SIG-M5 (cell line): ENCODE data around the gene MARCHF3.
A peak's percentile ranks its signal among the peaks of the same experiment; 100 is the strongest.
"Not testable (repeated sequence)": the region's sequence is repeated elsewhere in the genome, so short reads cannot be mapped to it uniquely, and the experiment has no call there.

Experiments used
- DNase-seq: peaks from one replicate; lab custom pipeline; 2025; lab: John Stamatoyannopoulos, UW

The MARCHF3 gene

DNA sequence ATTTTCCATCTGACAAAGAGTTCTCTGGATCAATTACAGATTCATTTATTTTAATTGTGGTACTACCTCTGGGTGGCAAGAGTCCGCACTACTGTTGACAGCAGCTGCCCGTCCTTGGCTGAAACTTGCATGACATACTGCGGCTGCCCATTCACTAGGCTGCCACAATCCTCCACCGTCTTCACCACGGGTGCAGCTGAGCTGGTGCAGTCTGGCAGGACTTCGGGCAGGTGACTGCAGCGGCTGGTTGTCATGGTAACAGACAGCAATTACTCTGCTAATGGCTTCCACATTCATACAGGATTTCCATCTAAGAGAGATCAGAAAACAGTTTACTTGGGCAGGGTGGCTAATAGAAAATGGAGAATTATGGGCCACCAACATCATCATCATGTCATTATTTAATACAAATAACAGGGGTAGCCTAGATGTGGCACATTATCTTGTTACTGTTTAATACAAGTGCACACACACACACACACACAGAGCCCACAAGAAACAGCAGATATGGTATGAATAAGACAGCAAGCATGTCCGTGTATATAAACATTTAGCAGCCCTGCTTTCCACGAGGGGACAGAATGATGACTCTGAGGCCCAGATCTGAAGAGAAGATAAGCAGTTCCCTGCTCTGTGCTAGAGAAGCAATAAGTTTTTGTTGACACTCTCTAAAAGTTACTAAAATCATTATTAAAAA is 112.3 kb downstream of the MARCHF3 start:
- no peak for DNase-seq

DNA sequence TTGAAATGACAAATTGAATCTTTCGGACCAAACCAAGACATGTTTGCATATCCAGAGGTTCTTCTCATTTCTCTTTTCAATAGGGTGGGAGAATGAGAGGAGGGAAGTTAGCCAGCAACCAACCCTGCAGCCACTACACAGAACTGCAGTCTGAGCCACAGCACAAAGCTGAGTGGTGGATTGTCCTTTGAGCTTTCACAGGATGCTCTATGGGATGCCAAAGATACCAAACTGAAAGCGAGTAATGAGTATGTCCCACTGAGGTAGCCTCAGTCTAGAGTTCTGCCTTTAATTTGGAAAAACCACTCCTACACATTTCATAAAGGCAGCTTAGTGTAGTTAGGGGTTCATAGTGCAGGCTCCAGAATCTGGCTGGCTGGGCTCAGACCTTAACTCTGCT is 114.9 kb downstream of the MARCHF3 start:
- DNase-seq, result no peak

DNA sequence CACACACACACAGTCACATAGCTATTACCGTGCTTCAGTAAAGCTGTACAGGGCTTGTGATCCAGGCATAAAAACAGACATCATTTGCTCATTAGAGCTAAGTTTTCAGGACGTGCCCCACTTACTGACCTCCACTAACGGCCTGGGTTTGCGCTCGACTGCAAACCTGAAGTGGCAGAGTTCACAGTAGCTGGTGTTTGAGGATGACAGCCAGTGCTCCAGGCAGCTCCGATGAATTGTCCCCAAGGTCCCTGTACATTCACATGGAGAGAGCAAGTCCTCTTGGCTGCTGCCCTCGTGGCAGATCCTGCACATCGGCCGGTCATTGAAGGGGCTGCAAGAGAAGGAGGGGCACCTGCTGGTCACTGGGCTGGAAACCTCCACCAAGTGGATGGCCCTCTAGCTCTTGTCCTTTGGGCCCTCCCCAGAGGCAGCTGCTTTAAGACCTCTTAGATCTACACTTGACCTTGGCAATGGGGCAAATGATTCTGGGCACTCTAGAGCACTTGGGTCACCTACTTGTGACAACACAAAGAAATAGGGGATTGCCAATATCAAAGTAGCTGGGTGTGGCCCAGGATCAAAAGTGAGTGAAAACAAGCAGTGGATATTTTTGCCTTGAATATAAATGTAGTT is 115.4 kb downstream of the MARCHF3 start:
- no peak for DNase-seq

DNA sequence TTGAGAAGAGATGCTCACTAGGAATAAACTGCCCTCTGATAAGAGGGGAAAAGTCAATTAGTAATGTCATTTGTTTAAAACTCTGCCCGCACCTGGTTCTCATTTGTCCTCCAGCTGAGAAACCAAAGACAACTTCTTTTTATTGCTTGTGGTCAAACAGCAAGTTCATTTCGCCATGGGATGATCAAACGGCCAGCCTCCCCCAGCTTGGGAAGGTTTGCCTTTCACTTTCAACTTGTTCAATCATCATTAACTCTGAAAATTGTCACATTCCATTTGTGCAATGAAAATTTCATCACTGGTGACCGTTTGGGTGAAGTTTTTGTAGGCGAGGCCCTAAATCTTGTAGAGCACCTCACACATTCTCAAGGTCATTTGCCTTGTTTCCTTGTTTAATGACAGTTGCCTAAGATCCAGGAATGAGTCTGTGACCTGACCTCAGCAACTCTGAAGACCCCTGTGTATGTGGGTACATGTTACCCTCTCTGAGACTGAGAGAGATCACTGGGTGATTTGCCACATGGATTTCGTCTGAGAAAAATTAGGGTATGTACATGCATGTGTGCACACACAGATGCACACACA is 117.7 kb downstream of the MARCHF3 start:
- DNase-seq, result peak; percentile 49

DNA sequence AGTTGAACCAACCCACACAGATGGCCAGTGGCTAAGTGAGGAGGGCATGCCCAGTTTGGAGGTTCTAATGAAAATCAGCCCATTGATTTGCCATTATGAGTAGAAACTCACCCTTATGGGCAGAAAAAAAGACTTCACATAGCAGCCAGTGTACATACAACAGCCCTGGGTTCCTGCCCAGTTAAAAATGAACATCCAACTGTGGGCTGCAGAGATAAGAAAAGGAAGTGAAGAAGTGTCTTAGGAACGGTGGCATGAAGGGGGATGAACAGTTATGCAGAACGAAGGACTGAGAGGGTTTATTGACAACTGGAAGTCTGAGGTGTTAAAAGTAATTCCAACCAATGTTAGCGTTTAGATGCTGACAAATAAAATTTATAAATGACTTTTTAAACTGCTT is 118.4 kb downstream of the MARCHF3 start:
- no peak for DNase-seq

DNA sequence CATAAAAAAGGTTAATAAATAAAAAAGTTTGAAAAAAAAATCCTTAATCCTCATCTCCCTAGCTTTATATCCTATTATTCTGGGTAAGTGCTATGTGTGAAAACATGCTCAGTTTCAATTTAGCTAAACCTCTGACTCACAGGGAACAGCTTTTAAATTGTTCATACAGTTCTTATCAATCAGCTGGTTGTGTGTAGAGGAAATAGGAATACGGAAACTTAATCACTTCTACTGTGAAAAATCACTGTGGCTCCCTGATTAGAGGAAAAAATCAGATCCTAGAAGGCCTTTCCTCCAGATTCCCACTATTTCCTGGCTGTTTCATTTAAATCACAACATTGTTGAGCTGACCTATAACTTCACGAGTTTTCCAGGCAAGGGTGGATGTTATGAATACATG is 120.5 kb downstream of the MARCHF3 start:
- no peak for DNase-seq

DNA sequence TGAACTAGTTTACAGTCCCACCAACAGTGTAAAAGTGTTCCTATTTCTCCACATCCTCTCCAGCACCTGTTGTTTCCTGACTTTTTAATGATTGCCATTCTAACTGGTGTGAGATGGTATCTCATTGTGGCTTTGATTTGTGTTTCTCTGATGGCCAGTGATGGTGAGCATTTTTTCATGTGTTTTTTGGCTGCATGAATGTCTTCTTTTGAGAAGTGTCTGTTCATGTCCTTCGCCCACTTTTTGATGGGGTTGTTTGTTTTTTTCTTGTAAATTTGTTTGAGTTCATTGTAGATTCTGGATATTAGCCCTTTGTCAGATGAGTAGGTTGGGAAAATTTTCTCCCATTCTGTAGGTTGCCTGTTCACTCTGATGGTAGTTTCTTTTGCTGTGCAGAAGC is 126.0 kb downstream of the MARCHF3 start:
- not testable (repeated sequence) for DNase-seq

DNA sequence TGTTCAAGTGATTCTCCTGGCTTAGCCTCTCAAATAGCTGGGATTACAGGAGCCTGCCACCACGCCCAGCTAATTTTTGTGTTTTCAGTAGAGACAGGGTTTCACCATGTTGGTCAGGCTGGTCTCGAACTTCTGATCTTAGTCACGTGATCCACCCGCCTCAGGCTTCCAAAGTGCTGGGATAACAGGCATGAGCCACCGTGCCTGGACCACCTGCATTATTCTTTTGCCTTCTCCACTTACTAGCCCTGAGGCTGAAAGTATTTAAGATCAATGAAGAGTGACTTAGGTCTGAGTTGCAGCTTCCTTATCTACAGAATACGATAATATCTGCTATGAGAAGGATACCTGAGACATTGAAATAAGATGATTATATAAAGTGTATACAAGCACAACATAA is 129.6 kb downstream of the MARCHF3 start:
- DNase-seq, result no peak

DNA sequence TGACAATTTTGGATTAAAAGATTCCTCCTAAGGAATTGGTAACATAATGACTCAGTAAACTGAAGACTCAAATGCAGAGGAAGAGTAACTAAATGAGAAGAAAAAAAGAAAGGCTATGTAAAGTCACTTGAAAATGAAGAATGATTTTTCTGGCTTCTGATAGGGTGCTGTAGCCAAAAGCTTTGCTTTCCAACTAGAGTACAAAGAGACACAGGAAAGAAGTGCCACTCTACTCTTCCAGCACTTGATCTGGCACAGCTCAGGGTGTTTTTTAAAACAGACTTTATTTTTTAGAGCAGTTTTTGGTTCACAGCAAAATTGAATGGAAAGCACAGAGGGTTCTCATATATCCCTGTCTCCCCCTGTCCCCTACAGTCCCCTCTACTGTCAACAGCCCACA is 130.9 kb downstream of the MARCHF3 start:
- no peak for DNase-seq

DNA sequence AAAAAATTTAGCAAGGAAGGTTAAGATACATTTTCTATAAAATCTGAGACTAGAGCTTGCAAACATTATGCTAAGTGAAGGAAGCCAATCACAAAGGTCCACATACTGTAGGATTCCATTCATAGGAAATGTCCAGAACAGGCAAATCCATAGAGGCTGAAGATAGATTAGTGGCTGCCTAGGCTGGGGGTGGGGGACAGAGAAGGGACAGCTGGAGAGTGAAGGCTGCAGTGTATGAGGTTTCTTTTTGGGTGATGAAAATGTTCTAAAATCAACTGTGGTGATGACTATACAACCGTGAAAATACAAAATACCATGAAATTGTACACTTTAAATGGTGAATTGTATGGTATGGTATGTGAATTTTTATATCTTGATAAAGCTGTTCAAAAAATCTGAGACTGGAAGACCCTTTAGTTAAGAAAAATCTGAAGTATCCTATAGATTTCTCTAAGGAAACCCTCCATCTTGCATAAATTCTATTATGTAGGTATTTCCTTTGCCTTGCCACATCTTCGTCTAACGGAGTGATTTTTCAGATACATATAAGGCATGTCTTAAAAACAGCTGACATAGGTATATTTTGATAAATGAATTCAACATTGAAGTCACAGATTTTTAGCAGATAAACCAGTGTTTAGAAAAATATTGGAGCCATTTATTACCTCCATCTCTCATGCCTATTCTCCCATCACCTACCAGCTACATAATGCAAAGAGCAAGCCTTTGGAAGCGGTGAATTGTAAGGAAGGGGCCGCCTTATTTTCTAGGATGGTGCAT is 132.3 kb downstream of the MARCHF3 start:
- DNase-seq, result no peak

DNA sequence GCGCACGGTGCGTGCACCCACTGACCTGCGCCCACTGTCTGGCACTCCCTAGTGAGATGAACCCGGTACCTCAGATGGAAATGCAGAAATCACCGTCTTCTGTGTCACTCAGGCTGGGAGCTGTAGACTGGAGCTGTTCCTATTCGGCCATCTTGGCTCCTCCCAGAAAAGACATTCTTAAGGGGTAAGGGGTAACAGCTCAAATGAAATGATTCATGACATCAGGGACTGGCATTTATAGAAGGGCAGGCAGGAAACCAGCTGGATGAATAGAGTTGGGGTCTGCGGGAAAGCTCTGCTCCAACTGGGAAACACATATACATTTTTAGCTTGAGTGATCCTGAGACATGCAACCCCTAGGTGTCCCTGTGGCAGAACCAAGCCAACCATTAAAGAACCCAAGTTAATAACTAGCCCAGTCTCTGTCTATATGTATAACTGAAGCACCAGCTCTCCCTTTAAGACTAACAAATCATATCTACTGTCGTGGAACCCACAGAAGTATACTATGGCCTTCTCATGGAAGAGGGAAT is 134.1 kb downstream of the MARCHF3 start:
- DNase-seq, result no peak

DNA sequence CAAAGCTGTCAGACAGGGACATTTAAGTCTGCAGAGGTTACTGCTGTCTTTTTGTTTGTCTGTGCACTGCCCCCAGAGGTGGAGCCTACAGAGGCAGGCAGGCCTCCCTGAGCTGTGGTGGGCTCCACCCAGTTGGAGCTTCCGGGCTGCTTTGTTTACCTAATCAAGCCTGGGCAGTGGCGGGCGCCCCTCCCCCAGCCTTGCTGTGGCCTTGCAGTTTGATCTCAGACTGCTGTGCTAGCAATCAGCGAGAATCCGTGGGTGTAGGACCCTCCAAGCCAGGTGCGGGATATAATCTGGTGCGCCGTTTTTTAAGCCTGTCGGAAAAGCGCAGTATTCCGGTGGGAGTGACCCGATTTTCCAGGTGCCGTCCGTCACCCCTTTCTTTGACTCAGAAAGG is 134.6 kb downstream of the MARCHF3 start:
- not testable (repeated sequence) for DNase-seq

DNA sequence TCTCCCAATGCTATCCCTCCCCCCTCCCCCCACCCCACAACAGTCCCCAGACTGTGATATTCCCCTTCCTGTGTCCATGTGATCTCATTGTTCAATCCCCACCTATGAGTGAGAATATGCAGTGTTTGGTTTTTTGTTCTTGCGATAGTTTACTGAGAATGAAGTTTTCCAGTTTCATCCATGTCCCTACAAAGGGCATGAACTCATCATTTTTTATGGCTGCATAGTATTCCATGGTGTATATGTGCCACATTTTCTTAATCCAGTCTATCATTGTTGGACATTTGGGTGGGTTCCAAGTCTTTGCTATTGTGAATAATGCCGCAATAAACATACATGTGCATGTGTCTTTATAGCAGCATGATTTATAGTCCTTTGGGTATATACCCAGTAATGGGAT is 139.9 kb downstream of the MARCHF3 start:
- DNase-seq, result not testable (repeated sequence)

DNA sequence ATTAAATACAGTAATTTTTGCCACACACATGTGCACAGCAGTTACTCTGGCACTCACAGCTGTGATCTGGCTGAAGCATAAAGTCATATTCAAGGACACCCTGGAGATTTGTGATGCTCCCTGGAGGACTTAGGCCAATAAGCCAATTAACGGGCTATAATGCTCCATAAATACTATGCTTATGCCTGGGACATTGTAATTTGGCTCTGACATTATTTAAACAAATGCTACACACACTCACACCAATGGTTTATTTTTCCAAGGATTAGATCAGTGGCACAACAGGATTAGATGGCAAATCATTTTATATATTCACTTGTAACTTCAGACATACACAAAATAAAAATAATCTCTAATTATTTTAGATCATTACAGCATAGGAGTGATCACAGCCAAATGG is 142.2 kb downstream of the MARCHF3 start:
- DNase-seq, result no peak

DNA sequence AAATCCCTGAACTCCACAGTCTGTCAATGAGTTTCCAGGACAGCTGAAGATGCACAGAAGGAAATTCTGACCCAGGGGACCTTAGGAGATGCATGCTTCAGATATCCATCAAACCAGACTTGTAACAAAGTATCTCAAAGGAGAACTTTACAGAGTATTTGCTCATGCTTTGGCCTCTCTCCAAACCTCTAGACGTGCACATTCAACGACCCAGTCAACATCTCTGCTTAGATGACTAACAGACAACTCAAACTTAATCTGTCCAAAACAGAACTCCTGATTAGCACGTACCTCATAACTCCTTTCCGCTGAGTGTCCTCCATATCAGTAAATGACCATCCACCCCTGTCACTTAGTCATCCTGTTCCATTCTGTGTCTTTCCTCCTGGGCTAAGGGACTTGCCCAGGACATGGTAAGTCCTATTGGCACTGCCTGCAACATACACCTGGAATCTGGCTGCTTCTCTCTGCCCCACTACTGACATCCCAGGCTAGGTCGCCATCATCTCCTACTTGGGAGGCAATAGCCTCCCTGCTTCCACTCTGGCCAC is 146.0 kb downstream of the MARCHF3 start:
- DNase-seq, result no peak

DNA sequence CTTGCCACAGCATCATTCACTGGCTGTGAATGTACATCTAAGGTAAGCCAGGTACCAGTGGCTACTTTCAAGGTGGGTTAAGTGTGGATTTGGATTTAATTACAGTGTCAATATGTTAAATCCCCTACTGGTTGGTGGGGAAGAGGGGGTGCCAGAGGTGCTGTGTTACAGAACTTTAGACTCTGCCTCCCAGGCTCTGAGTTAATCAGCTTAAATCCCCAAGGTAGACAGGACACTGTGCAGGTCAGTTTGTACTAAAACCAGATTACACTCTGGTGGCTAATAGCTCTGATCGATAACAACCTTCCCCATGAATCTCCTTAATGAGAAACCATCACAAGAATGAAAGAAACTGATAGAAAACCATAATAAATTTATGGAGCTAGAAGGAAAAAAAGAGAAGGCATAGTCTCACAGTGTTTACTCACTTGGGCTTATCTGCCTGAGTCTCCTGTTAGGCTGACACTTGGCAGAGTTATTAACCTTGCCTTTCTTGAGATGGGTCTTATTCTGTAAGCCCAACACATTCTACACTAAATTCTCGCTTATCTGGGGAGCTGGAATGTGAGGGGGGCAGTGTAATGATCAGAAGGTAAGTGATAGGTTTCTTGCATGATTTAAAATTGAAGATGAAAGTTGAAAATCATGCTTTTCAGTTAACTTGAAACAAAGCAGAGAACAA is 146.7 kb downstream of the MARCHF3 start:
- DNase-seq, result no peak

DNA sequence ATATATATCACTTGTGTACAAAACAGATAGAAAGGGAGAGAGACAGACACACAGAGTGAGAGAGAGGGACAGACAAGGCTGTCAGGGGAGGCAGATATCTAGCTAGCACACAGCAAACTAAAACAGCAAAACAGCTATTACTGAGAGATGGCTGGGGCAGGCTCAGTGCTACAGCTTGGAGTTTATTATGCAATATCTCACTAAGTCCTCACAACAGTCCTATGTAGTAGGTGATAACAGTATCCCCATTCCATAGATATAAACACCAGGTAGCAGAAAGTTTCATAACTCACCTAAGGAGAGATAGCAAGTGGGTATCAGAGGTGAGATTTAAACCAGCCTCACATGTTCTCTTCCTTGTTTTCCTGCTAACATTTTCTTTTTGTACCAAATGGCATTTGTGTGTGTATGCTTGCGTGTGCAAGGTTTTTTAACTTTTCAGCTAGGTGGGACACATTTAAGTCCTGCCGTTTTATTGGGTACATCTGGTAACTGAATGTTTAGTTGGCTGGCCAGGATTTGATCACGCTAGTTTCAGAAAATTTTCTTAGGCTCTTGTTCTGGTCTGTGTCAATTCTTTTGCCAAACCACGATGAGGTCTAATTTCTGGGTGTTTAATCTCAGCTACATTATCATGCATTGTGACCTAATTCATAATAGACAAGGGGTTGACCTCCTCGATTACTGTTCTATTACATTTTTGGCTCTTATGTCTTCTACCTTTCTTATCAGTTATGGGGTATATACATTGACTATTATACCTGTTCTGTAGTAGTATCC is 148.3 kb downstream of the MARCHF3 start:
- no peak for DNase-seq

DNA sequence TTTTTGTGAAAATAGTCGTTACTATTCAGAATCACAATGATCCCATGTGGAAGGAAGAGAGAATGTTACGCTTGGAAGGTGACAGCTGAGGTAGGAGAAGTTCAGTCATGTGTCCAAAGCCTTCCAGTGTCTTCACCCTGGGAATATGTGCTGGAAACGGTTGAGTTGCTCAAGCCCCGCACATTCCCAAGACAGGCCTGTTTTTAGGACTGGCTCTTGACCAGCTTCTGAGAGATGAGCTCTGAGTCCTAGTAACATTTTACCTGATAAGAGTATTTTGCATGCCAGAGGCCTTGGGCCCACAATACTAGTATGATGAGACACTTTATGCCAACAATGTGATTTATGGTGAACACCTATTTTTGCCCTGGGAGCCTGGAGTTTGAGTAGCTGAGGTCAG is 151.7 kb downstream of the MARCHF3 start:
- DNase-seq, result no peak

DNA sequence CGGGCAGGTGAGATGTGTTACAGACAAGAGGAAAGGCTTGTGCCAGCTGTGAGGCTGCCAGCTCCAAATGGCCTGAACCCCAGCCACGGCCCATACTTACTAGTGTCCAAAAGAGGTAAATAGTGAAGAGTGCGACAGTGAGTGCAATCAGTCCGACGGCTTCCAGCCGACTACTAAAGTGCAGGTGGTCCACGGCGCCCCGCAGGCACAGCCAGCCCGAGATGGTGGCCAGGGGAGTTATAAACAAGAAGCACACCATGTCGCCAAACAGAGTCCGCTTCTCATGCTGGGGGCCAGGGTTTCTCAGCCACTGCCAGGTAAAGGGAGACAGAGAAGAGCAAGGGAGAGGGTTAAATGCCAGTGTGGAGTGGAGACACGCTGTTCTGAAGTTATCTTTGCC is 152.3 kb downstream of the MARCHF3 start:
- no peak for DNase-seq

DNA sequence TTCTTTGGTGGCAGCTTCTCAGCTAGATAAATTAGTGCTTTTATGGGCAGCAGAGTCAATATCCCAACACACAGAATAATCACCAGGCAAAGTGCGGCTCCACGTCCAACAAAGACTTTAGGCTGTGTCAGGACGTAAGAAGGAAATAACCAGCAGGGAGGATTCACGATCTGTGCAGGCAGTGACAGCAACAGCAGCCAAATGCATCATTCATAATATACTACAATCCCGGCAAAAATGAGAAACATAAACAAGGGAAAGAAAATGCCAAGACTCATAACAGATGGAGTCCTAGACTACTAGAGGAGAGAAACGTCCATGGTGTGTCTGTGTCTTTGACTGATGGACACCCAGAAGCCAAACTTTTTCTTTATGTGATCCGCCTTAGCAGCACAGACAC is 152.8 kb downstream of the MARCHF3 start:
- DNase-seq, result no peak

DNA sequence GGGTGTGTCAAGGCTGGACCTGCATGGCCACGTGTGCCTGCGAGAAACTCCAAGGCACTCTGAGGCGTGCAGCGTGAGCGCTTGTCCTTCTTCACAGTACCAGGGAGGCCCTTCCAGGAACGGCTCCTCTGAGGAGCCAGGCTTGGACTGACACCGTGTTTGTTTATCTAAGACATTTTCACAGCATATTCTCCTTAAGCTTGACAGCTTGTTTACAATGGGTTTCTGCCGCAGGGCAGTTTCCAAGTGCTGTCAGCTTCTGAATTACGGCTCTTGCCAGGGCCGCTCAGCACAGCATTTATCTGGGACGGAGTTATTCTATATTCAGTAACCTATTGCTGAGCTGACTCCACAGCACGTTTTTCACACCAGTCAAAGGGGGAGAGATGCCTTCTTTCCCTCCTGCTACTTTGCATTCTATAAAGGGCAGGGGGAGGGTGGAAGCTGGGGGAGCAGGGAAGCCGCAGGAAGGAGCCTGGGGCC is 155.0 kb downstream of the MARCHF3 start:
- DNase-seq, result no peak
